Ishikawa (cell line): ENCODE data around the gene LONP2.

Experiments used
- CEBPB ChIP-seq: IDR thresholded peaks from 2 replicates; pipeline ENCODE4 v1.6.1; 2012
- CREB1 ChIP-seq: IDR thresholded peaks from 2 replicates; pipeline ENCODE4 v1.6.1; 2012; ENCODE audit warnings: low read depth
- EP300 ChIP-seq: IDR thresholded peaks from 2 replicates; pipeline ENCODE4 v1.6.1; 2012; ENCODE audit warnings: borderline replicate concordance
- FOXM1 ChIP-seq: IDR thresholded peaks from 2 replicates; pipeline ENCODE4 v1.6.1; 2012; ENCODE audit warnings: low read depth, borderline replicate concordance
- RAD21 ChIP-seq: IDR thresholded peaks from 2 replicates; pipeline ENCODE4 v1.6.1; 2012; ENCODE audit warnings: low read depth
- TCF12 ChIP-seq: IDR thresholded peaks from 2 replicates; pipeline ENCODE4 v1.6.1; 2012; ENCODE audit warnings: low read depth
- TF ChIP-seq, protein P1 (sequence below): IDR thresholded peaks from 2 replicates; pipeline ENCODE4 v1.6.1; 2012; ENCODE audit warnings: low read depth, mild to moderate bottlenecking
- TF ChIP-seq, protein P2 (sequence below): IDR thresholded peaks from 2 replicates; pipeline ENCODE4 v1.6.1; 2012

DNA sequence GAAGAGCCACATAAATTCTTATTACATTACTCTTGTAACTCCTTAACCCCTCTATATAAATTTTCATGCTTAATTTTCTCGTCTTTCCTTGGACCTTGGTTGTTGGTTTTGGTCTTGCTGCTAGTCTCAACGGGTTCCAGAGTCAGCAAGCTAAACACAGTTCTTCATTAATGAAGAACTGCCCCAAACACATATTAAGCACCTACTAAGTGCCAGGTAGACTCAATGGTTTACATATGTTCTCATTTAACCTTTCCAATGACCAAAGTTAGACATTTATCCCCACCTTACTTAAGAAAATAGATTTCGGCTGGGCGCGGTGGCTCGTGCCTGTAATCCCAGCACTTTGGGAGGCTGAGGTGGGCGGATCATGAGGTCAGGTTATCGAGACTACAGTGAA lies 126.1 kb downstream of the LONP2 start:
- TF ChIP-seq CEBPB (no peak), RAD21 (no peak), TCF12 (no peak), CREB1 (no peak), EP300 (no peak), FOXM1 (no peak)
- TF ChIP-seq, protein P1, sequence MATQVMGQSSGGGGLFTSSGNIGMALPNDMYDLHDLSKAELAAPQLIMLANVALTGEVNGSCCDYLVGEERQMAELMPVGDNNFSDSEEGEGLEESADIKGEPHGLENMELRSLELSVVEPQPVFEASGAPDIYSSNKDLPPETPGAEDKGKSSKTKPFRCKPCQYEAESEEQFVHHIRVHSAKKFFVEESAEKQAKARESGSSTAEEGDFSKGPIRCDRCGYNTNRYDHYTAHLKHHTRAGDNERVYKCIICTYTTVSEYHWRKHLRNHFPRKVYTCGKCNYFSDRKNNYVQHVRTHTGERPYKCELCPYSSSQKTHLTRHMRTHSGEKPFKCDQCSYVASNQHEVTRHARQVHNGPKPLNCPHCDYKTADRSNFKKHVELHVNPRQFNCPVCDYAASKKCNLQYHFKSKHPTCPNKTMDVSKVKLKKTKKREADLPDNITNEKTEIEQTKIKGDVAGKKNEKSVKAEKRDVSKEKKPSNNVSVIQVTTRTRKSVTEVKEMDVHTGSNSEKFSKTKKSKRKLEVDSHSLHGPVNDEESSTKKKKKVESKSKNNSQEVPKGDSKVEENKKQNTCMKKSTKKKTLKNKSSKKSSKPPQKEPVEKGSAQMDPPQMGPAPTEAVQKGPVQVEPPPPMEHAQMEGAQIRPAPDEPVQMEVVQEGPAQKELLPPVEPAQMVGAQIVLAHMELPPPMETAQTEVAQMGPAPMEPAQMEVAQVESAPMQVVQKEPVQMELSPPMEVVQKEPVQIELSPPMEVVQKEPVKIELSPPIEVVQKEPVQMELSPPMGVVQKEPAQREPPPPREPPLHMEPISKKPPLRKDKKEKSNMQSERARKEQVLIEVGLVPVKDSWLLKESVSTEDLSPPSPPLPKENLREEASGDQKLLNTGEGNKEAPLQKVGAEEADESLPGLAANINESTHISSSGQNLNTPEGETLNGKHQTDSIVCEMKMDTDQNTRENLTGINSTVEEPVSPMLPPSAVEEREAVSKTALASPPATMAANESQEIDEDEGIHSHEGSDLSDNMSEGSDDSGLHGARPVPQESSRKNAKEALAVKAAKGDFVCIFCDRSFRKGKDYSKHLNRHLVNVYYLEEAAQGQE: no peak
- TF ChIP-seq, protein P2, sequence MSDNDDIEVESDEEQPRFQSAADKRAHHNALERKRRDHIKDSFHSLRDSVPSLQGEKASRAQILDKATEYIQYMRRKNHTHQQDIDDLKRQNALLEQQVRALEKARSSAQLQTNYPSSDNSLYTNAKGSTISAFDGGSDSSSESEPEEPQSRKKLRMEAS: no peak
